ENCODE measurements around the gene DHRS7B. TPM values are rescaled to one million over a fixed set of nuclear protein-coding genes. Genes with fewer than 3 reads are reported as not detected.

Gene DHRS7B
- total and polyA plus RNA-seq, 2 of the 13 experiments (the other 11 are each of a cell fraction or from before 2014, with no cell fraction given), result 20.0 to 35.8 TPM

DNA sequence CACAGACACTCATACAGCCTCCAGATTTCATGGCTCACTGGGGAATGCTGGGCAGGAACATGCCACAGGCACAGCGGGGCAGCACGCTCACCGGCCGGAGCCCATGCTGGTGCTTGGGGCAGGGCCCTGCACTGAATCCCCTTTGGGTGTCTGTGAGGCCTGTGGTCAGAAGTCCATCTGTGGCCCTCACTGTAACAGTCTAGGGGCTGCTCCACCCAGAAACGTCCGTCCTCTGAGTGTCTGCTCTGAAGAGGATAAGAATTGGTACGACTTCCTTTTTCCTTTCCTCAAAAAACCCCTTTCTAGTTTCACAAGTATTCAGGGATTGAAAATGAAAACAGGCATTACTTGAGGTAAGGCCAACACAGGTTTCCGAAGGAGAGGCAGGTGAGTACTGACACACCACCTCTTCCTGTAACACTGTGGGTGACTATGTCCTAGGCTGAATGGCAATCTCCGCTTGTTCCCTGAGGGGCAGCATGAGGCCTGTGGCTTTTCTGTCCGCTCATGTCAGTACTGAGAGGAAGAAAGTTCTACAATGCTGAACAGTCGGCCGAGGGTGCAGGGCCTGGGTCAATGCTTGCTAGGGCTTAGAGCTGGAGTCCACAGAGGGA is 44.7 kb downstream of the DHRS7B start:
- TF ChIP-seq KLF13 (CRISPR knock-in tag; IDR thresholded peaks at IDR 0.05) (no peak), ZNF235 (CRISPR knock-in tag; IDR thresholded peaks at IDR 0.05; ENCODE audit: borderline replicate concordance) (no peak), HMGA1 (CRISPR knock-in tag; conservative IDR thresholded peaks at IDR 0.05) (no peak), SCMH1 (CRISPR knock-in tag; IDR thresholded peaks at IDR 0.05; ENCODE audit: borderline replicate concordance) (no peak), LCORL (IDR thresholded peaks at IDR 0.05) (no peak), LCORL (CRISPR knock-in tag; IDR thresholded peaks at IDR 0.05) (no peak), ZNF614 (CRISPR knock-in tag; IDR thresholded peaks at IDR 0.05; ENCODE audit: borderline replicate concordance) (no peak), BRD4 (CRISPR knock-in tag; IDR thresholded peaks at IDR 0.05) (no peak), MLLT10 (CRISPR knock-in tag; IDR thresholded peaks at IDR 0.05) (no peak)
- TF ChIP-seq, protein P1, sequence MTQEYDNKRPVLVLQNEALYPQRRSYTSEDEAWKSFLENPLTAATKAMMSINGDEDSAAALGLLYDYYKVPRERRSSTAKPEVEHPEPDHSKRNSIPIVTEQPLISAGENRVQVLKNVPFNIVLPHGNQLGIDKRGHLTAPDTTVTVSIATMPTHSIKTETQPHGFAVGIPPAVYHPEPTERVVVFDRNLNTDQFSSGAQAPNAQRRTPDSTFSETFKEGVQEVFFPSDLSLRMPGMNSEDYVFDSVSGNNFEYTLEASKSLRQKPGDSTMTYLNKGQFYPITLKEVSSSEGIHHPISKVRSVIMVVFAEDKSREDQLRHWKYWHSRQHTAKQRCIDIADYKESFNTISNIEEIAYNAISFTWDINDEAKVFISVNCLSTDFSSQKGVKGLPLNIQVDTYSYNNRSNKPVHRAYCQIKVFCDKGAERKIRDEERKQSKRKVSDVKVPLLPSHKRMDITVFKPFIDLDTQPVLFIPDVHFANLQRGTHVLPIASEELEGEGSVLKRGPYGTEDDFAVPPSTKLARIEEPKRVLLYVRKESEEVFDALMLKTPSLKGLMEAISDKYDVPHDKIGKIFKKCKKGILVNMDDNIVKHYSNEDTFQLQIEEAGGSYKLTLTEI (CRISPR knock-in tag; conservative IDR thresholded peaks at IDR 0.05), result no peak
- TF ChIP-seq, protein P2, sequence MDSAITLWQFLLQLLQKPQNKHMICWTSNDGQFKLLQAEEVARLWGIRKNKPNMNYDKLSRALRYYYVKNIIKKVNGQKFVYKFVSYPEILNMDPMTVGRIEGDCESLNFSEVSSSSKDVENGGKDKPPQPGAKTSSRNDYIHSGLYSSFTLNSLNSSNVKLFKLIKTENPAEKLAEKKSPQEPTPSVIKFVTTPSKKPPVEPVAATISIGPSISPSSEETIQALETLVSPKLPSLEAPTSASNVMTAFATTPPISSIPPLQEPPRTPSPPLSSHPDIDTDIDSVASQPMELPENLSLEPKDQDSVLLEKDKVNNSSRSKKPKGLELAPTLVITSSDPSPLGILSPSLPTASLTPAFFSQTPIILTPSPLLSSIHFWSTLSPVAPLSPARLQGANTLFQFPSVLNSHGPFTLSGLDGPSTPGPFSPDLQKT (CRISPR knock-in tag; IDR thresholded peaks at IDR 0.05; ENCODE audit: borderline replicate concordance), result no peak
- TF ChIP-seq, protein P3, sequence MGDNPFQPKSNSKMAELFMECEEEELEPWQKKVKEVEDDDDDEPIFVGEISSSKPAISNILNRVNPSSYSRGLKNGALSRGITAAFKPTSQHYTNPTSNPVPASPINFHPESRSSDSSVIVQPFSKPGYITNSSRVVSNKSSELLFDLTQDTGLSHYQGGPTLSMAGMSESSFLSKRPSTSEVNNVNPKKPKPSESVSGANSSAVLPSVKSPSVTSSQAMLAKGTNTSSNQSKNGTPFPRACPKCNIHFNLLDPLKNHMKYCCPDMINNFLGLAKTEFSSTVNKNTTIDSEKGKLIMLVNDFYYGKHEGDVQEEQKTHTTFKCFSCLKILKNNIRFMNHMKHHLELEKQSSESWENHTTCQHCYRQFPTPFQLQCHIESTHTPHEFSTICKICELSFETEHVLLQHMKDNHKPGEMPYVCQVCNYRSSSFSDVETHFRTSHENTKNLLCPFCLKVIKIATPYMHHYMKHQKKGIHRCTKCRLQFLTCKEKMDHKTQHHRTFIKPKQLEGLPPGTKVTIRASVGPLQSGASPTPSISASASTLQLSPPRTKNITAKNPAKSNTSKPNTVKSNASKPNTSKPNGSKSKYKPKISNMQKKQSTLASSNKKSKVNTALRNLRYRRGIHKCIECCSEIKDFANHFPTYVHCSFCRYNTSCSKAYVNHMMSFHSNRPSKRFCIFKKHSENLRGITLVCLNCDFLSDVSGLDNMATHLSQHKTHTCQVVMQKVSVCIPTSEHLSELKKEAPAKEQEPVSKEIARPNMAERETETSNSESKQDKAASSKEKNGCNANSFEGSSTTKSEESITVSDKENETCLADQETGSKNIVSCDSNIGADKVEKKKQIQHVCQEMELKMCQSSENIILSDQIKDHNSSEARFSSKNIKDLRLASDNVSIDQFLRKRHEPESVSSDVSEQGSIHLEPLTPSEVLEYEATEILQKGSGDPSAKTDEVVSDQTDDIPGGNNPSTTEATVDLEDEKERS (CRISPR knock-in tag; IDR thresholded peaks at IDR 0.05), result no peak
- Histone ChIP-seq H3K9me3 (ENCODE audit: low read length) (no peaks in the 10 kb centered on the region), H3K9ac (ENCODE audit: insufficient read depth, low read depth, low read length) (no peak overlapping the region), H3K4me1 (ENCODE audit: insufficient read depth, low read length) (peaks cover 12% of the 10 kb centered on the region; the same call in 1 of the 2 replicates), H3K79me2 (ENCODE audit: insufficient read depth, low read length) (no peaks in the 10 kb centered on the region), H3K27ac (ENCODE audit: extremely low read length, insufficient read depth, low read length) (no peak overlapping the region), H3K4me3 (replicated peaks in 1 of 3; ENCODE audit: insufficient read depth in 1 of 3, low read depth in 2 of 3, low read length in 3 of 3) (no peak overlapping the region), H2AFZ (ENCODE audit: low read length) (no peak overlapping the region), H3K36me3 (replicated peaks in 1 of 2; ENCODE audit: control insufficient read depth in 1 of 2, insufficient read depth in 2 of 2, low read length in 2 of 2) (peaks cover 4 to 26% of the 10 kb centered on the region in 2 experiments; a peak in 4 of 5 replicates), H3K4me2 (ENCODE audit: low read depth, low read length) (no peak overlapping the region), H4K20me1 (ENCODE audit: insufficient read depth, low read length) (no peaks in the 10 kb centered on the region; the same call in 1 of the 2 replicates), H3K27me3 (ENCODE audit: control insufficient read depth in 1 of 2, insufficient read depth in 2 of 2, low read length in 2 of 2) (no peaks in the 10 kb centered on the region)
- ATAC-seq (no peak), DNase-seq (ENCODE audit: low spot score) (no peak), FAIRE-seq (no peak)
- in situ Hi-C loops (cut with HindIII; ENCODE audit: extremely low pct_ligation_motif_present, low pct_unique_long_range_greater_than_20kb), result no loop called here
- ChIA-PET POLR2A (no interaction called here), CTCF (ENCODE audit: low intra/inter-chr PET ratio, low total read pairs) (no interaction called here)
- no TSS peak for BruUV-seq (replicated peaks)
- intact Hi-C loops (cut with micrococcal nuclease; ENCODE audit: unreplicated experiment), result no loop called here
- 90% methylated on average over 8 of the region's 12 CpGs for WGBS (ENCODE audit: low lambda C conversion rate)
